HL-60 (cell line): ENCODE results near the gene SPATA24.

Source experiments
- DNase-seq, 2 experiments: peaks; one replicate each; pipeline ENCODE4 v3.0.0-alpha.2; 2010 to 2020; ENCODE audit warnings: low read depth in 1 of 2, low spot score in 1 of 2
- H3K27ac ChIP-seq: fragments of 250-450 bp; sonication (Bioruptor Pico); replicated peaks from 2 replicates; pipeline ENCODE4 v1.5.1; 2020; ENCODE audit warnings: mild to moderate bottlenecking, moderate library complexity
- H3K27me3 ChIP-seq: fragments of 250-450 bp; sonication (Bioruptor Pico); 2 replicates; pipeline ENCODE4 v1.5.1; 2021; ENCODE audit warnings: mild to moderate bottlenecking, moderate library complexity; ENCODE audit not compliant: insufficient read depth, poor library complexity, severe bottlenecking
- H3K4me3 ChIP-seq: replicated peaks from 2 replicates; pipeline ENCODE4 v1.5.1; 2011; ENCODE audit warnings: mild to moderate bottlenecking, control low read depth, low read length; ENCODE audit not compliant: insufficient read depth
- GABPA ChIP-seq: IDR thresholded peaks from 2 replicates; pipeline ENCODE4 v1.6.1; 2012; ENCODE audit warnings: low read depth
- POLR2AphosphoS5 ChIP-seq: IDR thresholded peaks from 2 replicates; pipeline ENCODE4 v1.6.1; 2012; ENCODE audit warnings: low read depth
- SPI1 ChIP-seq: IDR thresholded peaks from 2 replicates; pipeline ENCODE4 v1.6.1; 2012; ENCODE audit warnings: low read depth, mild to moderate bottlenecking, borderline replicate concordance
- TF ChIP-seq, protein P1 (sequence below): IDR thresholded peaks from one replicate; pipeline ENCODE4 v1.5.1; 2011; ENCODE audit warnings: low read length, control low read depth, inconsistent platforms; ENCODE audit not compliant: insufficient read depth
- TF ChIP-seq, protein P2 (sequence below): IDR thresholded peaks from 2 replicates; pipeline ENCODE4 v1.6.1; 2012; ENCODE audit warnings: low read depth; ENCODE audit not compliant: insufficient replicate concordance

Gene SPATA24

GRCh38 chr5:139390639-139391569 lies 13.0 kb downstream of the SPATA24 start:
- H3K27me3 ChIP-seq = no peaks in the 10 kb centered on the region
- H3K4me3 ChIP-seq = no peak overlapping the region
- no peak for DNase-seq
- TF ChIP-seq GABPA (no peak), SPI1 (no peak), POLR2AphosphoS5 (no peak)
- TF ChIP-seq, protein P1, sequence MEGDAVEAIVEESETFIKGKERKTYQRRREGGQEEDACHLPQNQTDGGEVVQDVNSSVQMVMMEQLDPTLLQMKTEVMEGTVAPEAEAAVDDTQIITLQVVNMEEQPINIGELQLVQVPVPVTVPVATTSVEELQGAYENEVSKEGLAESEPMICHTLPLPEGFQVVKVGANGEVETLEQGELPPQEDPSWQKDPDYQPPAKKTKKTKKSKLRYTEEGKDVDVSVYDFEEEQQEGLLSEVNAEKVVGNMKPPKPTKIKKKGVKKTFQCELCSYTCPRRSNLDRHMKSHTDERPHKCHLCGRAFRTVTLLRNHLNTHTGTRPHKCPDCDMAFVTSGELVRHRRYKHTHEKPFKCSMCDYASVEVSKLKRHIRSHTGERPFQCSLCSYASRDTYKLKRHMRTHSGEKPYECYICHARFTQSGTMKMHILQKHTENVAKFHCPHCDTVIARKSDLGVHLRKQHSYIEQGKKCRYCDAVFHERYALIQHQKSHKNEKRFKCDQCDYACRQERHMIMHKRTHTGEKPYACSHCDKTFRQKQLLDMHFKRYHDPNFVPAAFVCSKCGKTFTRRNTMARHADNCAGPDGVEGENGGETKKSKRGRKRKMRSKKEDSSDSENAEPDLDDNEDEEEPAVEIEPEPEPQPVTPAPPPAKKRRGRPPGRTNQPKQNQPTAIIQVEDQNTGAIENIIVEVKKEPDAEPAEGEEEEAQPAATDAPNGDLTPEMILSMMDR = no peak
- TF ChIP-seq, protein P2, sequence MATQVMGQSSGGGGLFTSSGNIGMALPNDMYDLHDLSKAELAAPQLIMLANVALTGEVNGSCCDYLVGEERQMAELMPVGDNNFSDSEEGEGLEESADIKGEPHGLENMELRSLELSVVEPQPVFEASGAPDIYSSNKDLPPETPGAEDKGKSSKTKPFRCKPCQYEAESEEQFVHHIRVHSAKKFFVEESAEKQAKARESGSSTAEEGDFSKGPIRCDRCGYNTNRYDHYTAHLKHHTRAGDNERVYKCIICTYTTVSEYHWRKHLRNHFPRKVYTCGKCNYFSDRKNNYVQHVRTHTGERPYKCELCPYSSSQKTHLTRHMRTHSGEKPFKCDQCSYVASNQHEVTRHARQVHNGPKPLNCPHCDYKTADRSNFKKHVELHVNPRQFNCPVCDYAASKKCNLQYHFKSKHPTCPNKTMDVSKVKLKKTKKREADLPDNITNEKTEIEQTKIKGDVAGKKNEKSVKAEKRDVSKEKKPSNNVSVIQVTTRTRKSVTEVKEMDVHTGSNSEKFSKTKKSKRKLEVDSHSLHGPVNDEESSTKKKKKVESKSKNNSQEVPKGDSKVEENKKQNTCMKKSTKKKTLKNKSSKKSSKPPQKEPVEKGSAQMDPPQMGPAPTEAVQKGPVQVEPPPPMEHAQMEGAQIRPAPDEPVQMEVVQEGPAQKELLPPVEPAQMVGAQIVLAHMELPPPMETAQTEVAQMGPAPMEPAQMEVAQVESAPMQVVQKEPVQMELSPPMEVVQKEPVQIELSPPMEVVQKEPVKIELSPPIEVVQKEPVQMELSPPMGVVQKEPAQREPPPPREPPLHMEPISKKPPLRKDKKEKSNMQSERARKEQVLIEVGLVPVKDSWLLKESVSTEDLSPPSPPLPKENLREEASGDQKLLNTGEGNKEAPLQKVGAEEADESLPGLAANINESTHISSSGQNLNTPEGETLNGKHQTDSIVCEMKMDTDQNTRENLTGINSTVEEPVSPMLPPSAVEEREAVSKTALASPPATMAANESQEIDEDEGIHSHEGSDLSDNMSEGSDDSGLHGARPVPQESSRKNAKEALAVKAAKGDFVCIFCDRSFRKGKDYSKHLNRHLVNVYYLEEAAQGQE = no peak
- no peak overlapping the region; the same call in 1 of the 2 replicates for H3K27ac ChIP-seq

- Histone ChIP-seq H3K4me3 (no peak within 1 kb of the TSS), H3K27ac (peak within 1 kb of the TSS; percentile 87), H3K27me3 (no peaks in the 10 kb centered on the region)
- DNase-seq = peak; percentile 48 to 49
- TF ChIP-seq GABPA = no peak
- peak; percentile 56 for TF ChIP-seq POLR2AphosphoS5
- TF ChIP-seq, protein P1 = no peak
- no peak for TF ChIP-seq SPI1
- TF ChIP-seq, protein P2 = no peak
These were observed 13.9 kb downstream of the SPATA24 start, which contains the start of gene MZB1 for GRCh38 chr5:139389701-139390638. MZB1 (minus strand) TSS chr5:139389913; CDS start chr5:139389856, 57 bp downstream.

DNA sequence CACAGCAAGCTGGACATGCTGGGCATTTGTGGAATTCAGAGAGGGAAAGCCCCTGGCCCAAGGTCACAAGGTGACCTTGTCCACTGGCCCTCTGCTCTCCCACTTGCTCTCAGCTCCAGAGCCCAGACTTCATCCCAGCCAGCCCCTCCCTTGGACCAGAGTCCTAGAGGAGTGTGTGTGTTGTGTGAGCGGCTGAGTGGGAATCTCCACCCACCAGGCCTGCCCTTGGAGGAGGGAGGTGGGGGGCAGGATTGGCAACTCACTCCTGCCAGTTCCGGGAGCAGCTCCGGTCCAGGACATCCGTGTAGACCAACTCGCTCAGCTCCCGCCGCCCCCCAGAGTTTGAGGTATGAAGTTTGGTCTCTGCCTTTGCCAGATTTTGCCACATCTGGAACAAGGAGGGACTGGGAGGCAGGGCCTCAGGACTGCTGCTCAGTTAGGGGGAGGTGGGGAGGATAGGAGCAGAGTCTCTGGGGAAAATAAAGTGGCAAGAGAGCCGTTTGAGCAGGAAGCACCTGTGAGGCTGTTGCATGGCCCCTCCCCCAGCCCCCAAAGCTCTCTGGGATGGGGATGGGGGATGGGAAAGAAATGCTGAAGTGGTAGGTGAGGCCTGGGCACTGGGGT lies 15.6 kb downstream of the SPATA24 start:
- H3K4me3 ChIP-seq = peak overlapping the region; percentile 12
- peak overlapping the region; percentile 87 for H3K27ac ChIP-seq
- TF ChIP-seq POLR2AphosphoS5 = peak; percentile 83
- TF ChIP-seq GABPA = no peak
- no peak for TF ChIP-seq SPI1
- TF ChIP-seq, protein P1 = no peak
- TF ChIP-seq, protein P2 = no peak
- H3K27me3 ChIP-seq = no peaks in the 10 kb centered on the region
- peak; percentile 50 to 77 for DNase-seq
